HG03378 (cell line): Measurements from ENCODE around the gene E2F4.
A peak's percentile ranks its signal among the peaks of the same experiment; 100 is the strongest.

Source experiments
- ATAC-seq: cut with Tn5 transposase; IDR thresholded peaks from one replicate; pipeline ENCODE4 v1.9.1; 2021; ENCODE audit warnings: mild to moderate bottlenecking, moderate library complexity; ENCODE audit not compliant: unreplicated experiment

The E2F4 gene

DNA sequence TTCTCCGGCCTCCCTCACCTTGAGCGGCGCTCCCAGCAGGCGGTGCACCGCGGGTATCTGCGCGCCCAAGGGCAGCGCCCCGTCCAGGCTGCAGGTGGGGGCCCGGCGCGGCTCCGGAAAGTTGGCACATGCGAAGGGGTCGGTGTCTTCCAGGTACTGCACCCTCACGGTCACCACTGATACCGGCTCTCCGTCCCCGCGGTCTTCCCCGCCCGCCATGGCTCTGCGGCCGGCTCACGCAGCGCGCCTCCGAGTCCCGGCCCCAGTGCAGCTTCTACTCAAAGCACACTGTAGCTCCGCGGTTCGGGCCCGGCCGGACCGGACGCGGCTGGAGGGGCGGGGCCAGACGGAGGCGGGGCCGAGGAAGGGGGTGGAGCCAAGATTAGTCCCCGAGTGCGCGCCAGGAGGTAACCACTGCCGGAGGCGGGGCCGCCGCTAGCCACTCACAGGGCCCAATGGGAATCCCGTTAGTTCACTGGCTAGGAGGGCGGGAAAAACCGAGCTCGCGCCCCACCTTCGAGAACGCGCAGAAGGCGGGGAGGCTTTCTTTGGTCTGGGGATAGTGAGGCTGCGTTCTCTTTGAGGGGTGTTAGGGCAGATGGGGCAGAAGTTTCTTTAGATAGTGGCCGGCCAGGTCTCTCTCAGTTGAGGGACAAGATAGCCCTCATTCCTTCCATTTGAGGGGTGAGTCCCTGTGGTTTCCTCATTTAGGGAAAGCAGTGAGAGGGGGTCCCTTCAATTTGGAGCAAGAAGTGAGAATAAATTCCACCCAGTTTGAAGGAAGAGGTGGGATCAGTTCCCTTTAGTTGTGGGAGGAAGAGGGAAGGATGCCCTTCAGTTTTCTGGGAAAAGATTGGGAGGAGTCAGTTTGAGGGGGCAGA, 55.5 kb downstream of the E2F4 start, which contains the start of gene FHOD1:
FHOD1 (minus strand) TSS at position 290 of the 881 bp plus-strand sequence; CDS start at position 219, 71 bp downstream.
- ATAC-seq: peak; percentile 42

DNA sequence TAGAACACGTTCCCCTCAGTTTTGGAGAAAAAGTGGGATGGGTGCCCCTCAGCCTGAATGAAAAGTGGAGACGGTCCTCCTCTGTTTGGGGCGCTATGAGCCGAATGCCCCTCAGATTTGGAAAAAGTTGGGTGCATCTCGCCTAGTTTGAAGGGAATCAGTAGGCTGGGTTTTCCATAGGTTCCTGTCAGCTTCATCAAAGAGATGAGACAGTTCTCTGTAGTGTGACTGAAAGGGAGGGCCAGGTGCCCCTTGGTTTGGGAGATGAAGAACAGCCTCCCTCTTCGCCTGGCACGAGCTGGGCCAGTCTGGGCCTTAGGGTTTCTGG, 56.1 kb downstream of the E2F4 start:
- no peak for ATAC-seq
